Neutrophil (primary cell): Measurements from ENCODE around the gene HECTD3.

Experiments used
- H3K27ac ChIP-seq: fragments of 200-600 bp; sonication (generic); 2 replicates; pipeline ENCODE4 v1.5.1; 2016; ENCODE audit warnings: mild to moderate bottlenecking, moderate library complexity
- H3K27me3 ChIP-seq: fragments of 200-600 bp; sonication (generic); 2 replicates; pipeline ENCODE4 v1.6.0; 2016; ENCODE audit warnings: mild to moderate bottlenecking
- H3K36me3 ChIP-seq: fragments of 200-600 bp; sonication (generic); 2 replicates; pipeline ENCODE4 v1.5.1; 2017
- H3K4me1 ChIP-seq, 2 experiments: fragments of 200-600 bp in 1 of 2; sonication (generic) in 1 of 2; 1 replicate in 1 of 2; 2 replicates in 1 of 2; pipeline versions ENCODE4 v1.5.1 to v1.6.1; 2013 to 2016; ENCODE audit warnings: low read depth in 1 of 2, low read length in 1 of 2, mild to moderate bottlenecking in 1 of 2, moderate library complexity in 1 of 2; ENCODE audit not compliant: control insufficient read depth in 1 of 2, insufficient read depth in 1 of 2
- H3K4me3 ChIP-seq, 2 experiments: fragments of 200-600 bp in 1 of 2; sonication (generic) in 1 of 2; 1 replicate in 1 of 2; 2 replicates in 1 of 2; pipeline ENCODE4 v1.5.1; 2013 to 2016; ENCODE audit warnings: low read depth in 1 of 2, low read length in 1 of 2, mild to moderate bottlenecking in 1 of 2, moderate library complexity in 1 of 2
- H3K9me3 ChIP-seq: fragments of 200-600 bp; sonication (generic); 2 replicates; pipeline ENCODE4 v1.5.1; 2016
- CTCF ChIP-seq: fragments of 200-600 bp; sonication (generic); IDR thresholded peaks from 2 replicates; pipeline ENCODE4 v1.5.1; 2016; ENCODE audit warnings: antibody characterized with exemption

HECTD3 gene

GRCh38 chr1:45018599-45019230 is 7.6 kb upstream of the HECTD3 start:
- H3K4me3 ChIP-seq = no peak overlapping the region
- no peaks in the 10 kb centered on the region for H3K27me3 ChIP-seq
- TF ChIP-seq CTCF = no peak
- H3K36me3 ChIP-seq = peaks cover 12% of the 10 kb centered on the region
- peaks cover 0 to 6% of the 10 kb centered on the region in 2 experiments for H3K4me1 ChIP-seq
- no peaks in the 10 kb centered on the region for H3K9me3 ChIP-seq
- no peak overlapping the region for H3K27ac ChIP-seq

- Histone ChIP-seq H3K9me3 (no peaks in the 10 kb centered on the region), H3K27me3 (no peaks in the 10 kb centered on the region), H3K4me1 (peaks cover 14 to 21% of the 10 kb centered on the region in 2 experiments), H3K4me3 (no peak overlapping the region), H3K36me3 (peaks cover 12% of the 10 kb centered on the region), H3K27ac (no peak overlapping the region)
- no peak for TF ChIP-seq CTCF
Measured at GRCh38 chr1:45016767-45017166, 5.6 kb upstream of the HECTD3 start.

GRCh38 chr1:45016090-45016697 is 5.1 kb upstream of the HECTD3 start:
- no peak for TF ChIP-seq CTCF
- no peaks in the 10 kb centered on the region for H3K9me3 ChIP-seq
- H3K27ac ChIP-seq = no peak overlapping the region
- peaks cover 12% of the 10 kb centered on the region for H3K36me3 ChIP-seq
- H3K4me3 ChIP-seq = no peak overlapping the region
- H3K4me1 ChIP-seq = peaks cover 19 to 27% of the 10 kb centered on the region in 2 experiments
- H3K27me3 ChIP-seq = no peaks in the 10 kb centered on the region

GRCh38 chr1:45015683-45016082 is 4.6 kb upstream of the HECTD3 start:
- Histone ChIP-seq H3K27ac (no peak overlapping the region), H3K4me1 (peaks cover 22 to 30% of the 10 kb centered on the region in 2 experiments), H3K36me3 (peaks cover 12% of the 10 kb centered on the region), H3K9me3 (no peaks in the 10 kb centered on the region), H3K27me3 (no peaks in the 10 kb centered on the region), H3K4me3 (no peak overlapping the region)
- TF ChIP-seq CTCF = no peak

- Histone ChIP-seq H3K9me3 (no peaks in the 10 kb centered on the region), H3K27me3 (no peaks in the 10 kb centered on the region), H3K4me1 (peaks cover 34 to 42% of the 10 kb centered on the region in 2 experiments), H3K36me3 (peaks cover 16% of the 10 kb centered on the region), H3K27ac (no peak overlapping the region), H3K4me3 (no peak overlapping the region)
- TF ChIP-seq CTCF = peak; percentile 92
Measured at GRCh38 chr1:45014321-45015028, 3.4 kb upstream of the HECTD3 start.
